ENCODE results near the gene RACK1.
A peak's percentile ranks its signal among the peaks of the same experiment; 100 is the strongest.
"Not testable (repeated sequence)": the region's sequence is repeated elsewhere in the genome, so short reads cannot be mapped to it uniquely, and the experiment has no call there.

RACK1 gene

DNA sequence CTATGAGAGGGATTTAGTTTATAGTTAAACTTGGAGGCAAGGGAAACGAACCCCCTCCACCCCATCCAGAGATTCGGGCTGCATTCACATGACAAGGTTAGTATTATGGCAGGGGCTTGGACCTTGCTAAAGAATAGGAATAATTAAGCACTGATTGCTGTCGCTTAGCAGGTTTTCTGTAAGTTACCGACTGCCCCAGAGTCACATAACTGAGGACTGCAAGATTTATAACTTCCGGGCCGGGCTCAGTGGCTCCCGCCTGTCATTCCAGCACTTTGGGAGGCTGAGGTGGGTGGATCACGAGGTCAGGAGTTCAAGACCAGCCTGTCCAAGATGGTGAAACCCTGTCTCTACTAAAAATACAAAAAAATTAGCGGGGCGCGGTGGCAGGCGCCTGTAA, 24.2 kb upstream of the RACK1 start:
- H3K36me3 ChIP-seq (ENCODE audit: insufficient read depth, low read length); H3K27me3 ChIP-seq (ENCODE audit: insufficient read depth, low read length); H3K9me3 ChIP-seq (ENCODE audit: low read length); H3K4me3 ChIP-seq (ENCODE audit: low read length); H2AFZ ChIP-seq (ENCODE audit: low read depth, low read length); H3K4me1 ChIP-seq (ENCODE audit: insufficient read depth, low read length): not testable (repeated sequence)

DNA sequence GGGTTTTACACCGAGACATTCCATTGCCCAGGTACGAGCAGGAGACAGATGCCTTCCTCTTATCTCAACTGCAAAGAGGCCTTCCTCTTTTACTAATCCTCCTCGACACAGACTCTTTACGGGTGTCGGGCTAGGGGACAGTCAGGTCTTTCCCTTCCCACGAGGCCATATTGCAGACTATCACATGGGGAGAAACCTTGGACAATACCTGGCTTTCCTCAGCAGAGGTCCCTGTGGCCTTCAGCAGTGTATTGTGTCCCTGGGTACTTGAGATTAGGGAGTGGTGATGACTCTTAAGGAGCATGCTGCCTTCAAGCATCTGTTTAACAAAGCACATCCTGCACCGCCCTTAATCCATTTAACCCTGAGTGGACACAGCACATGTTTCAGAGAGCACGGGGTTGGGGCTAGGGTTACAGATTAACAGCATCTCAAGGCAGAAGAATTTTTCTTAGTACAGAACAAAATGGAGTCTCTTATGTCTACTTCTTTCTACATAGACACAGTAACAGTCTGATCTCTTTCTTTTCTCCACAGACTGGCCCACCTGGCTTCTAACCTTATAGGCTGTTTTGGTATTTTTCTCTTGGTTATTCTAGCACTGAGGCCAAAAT, 23.7 kb upstream of the RACK1 start:
- not testable (repeated sequence) for H3K4me1 ChIP-seq (ENCODE audit: insufficient read depth, low read length); H3K27me3 ChIP-seq (ENCODE audit: insufficient read depth, low read length); H3K36me3 ChIP-seq (ENCODE audit: insufficient read depth, low read length); H3K9me3 ChIP-seq (ENCODE audit: low read length); H3K4me3 ChIP-seq (ENCODE audit: low read length); H2AFZ ChIP-seq (ENCODE audit: low read depth, low read length)

DNA sequence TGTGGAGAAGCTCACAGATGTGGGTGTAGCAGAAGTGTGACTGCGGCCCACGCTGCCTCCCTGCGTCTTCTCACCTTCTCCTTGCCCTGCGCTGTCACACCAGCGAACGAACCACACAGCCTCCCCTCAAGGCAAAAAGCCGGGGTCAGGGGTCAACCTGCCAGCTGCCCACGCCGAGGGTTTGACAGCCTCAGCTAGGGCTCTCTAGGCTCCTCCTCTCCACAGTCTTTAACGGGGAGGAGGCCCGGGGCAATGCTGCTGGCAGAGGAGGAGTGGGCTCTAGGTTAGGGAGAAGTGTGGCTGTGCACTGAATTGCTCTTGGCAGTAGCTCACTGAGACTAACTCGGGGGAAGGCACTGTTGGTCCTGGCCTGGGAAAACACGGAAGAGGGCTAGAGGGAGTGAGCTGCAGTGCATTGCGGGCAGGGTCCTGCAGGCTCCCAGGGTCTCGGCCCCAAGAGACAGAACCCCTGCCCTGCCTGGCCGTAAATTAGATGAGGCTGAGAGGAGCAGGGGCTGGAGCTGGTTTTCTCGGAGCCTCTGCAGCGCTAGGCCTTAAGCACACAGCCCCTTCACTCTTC, 21.5 kb upstream of the RACK1 start:
- Histone ChIP-seq H3K9me3 (ENCODE audit: low read length) (peaks cover 1% of the 10 kb centered on the region), H2AFZ (ENCODE audit: low read depth, low read length) (no peak overlapping the region), H3K4me1 (ENCODE audit: insufficient read depth, low read length) (peaks cover 14% of the 10 kb centered on the region), H3K27me3 (ENCODE audit: insufficient read depth, low read length) (no peaks in the 10 kb centered on the region), H3K4me3 (ENCODE audit: low read length) (no peak overlapping the region), H3K36me3 (ENCODE audit: insufficient read depth, low read length) (peaks cover 7% of the 10 kb centered on the region)

DNA sequence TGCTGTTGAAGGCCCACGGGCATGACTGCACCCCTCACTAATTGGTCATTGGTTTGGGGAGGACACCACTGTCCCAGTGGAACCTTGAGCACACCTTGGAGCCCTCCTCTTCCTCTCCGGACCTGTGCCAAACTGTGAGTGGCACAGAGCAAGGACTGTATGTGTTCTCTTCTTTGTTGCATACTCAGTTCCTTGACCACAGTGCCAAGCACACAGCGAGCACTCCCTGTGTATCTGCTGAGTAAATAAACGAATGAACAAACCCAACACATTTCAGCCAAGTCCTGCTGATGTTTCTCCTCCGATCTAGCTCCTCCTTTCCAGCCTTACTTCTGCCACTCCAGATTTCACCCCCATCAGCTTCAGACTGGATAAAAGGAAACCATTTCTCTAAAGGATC, 19.9 kb upstream of the RACK1 start:
- H2AFZ ChIP-seq (ENCODE audit: low read depth, low read length) = no peak overlapping the region
- H3K27me3 ChIP-seq (ENCODE audit: insufficient read depth, low read length) = no peaks in the 10 kb centered on the region
- H3K4me1 ChIP-seq (ENCODE audit: insufficient read depth, low read length) = peaks cover 29% of the 10 kb centered on the region

GRCh38 chr5:181261320-181262049, 17.8 kb upstream of the RACK1 start:
- H3K27me3 ChIP-seq (ENCODE audit: insufficient read depth, low read length) = no peaks in the 10 kb centered on the region
- H3K4me1 ChIP-seq (ENCODE audit: insufficient read depth, low read length) = peaks cover 35% of the 10 kb centered on the region
- H3K9me3 ChIP-seq (ENCODE audit: low read length) = peaks cover 1% of the 10 kb centered on the region
- H3K36me3 ChIP-seq (ENCODE audit: insufficient read depth, low read length) = peaks cover 14% of the 10 kb centered on the region
- peak overlapping the region; percentile 74 for H3K4me3 ChIP-seq (ENCODE audit: low read length)
- H2AFZ ChIP-seq (ENCODE audit: low read depth, low read length) = peak overlapping the region; percentile 51

More for the DNA sequence above, 19.9 kb upstream of the RACK1 start:
- Histone ChIP-seq H3K4me3 (ENCODE audit: low read length) (no peak overlapping the region), H3K36me3 (ENCODE audit: insufficient read depth, low read length) (peaks cover 7% of the 10 kb centered on the region), H3K9me3 (ENCODE audit: low read length) (peaks cover 1% of the 10 kb centered on the region)

DNA sequence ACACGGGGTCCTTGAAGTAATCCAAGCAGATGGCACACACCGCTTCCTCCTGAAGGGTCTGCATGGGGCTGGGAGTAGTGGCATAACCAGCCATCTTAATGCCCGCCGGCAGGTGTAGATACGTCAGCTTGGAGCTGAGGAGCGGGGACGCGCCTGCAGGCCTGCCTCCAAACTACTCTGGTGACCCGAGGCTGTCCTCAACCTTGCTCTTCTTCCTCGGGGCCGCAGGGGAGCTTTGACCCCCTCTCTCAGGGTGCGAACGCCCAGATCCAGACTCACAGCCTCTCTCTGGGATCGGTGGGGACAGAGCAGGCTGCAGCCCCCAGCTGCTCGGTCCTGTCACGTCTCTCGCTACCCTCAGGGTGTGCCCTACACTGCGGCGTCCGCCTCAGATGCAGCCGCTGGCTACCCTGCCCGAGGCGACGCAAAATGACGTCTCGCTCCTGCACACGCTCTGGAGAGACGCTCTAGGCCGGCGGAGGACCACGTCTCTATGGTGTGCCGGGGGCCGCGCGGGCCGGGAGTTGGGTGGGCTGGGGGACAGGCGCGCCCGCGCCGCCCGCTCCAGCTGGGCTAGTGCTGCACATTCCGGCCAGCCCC, 17.1 kb upstream of the RACK1 start, which contains the start of gene TRIM52:
TSS of gene TRIM52 (minus strand) at position 424 of the 600 bp plus-strand sequence. CDS start at position 94, 330 bp downstream.
- no peaks in the 10 kb centered on the region for H3K27me3 ChIP-seq (ENCODE audit: insufficient read depth, low read length)
- H3K4me3 ChIP-seq (ENCODE audit: low read length) = peak within 1 kb of the TSS; percentile 74
- H2AFZ ChIP-seq (ENCODE audit: low read depth, low read length) = peak within 1 kb of the TSS; percentile 51
- H3K9me3 ChIP-seq (ENCODE audit: low read length) = peaks cover 1% of the 10 kb centered on the region
- H3K4me1 ChIP-seq (ENCODE audit: insufficient read depth, low read length) = peaks cover 35% of the 10 kb centered on the region
- H3K36me3 ChIP-seq (ENCODE audit: insufficient read depth, low read length) = peaks cover 17% of the 10 kb centered on the region

DNA sequence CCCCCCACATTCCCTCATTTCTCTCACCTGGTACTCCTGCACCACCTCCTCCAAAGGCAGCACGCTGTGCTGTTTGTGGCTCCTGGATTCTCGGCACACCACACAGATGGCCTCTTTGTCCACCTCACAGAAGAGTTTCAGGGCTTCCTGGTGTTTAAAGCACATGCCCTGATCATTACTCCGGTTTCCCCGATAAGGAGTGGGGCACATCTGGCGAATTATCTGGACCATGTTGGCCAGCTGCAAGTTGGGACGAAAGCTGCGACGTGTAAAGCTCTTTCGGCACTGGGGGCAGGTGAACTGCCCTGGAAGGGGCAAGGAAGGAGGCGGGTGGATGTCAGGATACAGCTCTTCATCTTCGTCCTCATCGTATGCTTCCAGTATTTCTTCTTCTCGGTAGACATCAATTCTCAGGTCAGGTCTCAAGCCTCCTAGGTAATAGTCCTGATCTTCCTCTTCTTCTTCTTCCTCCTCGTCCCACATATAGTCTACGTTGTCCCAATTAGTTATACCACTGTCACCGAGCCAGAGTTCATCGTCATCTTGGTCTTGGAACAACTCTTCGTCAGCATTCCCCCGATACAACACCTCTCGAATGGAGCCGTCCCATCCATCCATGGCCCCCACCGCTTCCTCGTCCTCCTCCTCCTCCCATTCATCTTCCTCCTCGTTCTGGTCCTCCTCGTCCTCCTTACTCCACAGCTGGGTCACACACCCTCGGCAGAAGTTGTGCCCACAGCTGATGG, 16.4 kb upstream of the RACK1 start:
- Histone ChIP-seq H2AFZ (ENCODE audit: low read depth, low read length) (no peak overlapping the region), H3K4me1 (ENCODE audit: insufficient read depth, low read length) (peaks cover 31% of the 10 kb centered on the region), H3K27me3 (ENCODE audit: insufficient read depth, low read length) (no peaks in the 10 kb centered on the region), H3K4me3 (ENCODE audit: low read length) (peak overlapping the region; percentile 74), H3K36me3 (ENCODE audit: insufficient read depth, low read length) (peaks cover 23% of the 10 kb centered on the region), H3K9me3 (ENCODE audit: low read length) (peaks cover 1% of the 10 kb centered on the region)

DNA sequence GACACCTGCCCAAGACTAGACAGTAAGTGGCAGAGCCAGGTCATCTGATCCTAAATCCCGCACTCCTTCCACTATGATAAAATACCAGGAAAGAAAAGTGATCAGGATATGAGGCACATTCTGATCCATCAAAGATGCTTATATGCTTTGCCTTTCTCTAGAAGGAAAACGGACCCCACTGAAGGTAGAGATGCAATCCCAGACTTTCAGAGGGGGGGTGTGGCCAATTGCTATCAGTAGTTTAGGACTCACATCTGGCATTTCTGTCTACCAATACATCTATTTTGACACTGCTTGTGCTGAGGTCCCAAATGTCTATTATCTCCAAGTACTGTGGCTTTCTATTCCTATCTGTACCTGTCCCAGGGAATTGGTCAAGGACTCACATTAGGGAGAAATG, 15.6 kb upstream of the RACK1 start:
- Histone ChIP-seq H3K9me3 (ENCODE audit: low read length) (peaks cover 1% of the 10 kb centered on the region), H3K36me3 (ENCODE audit: insufficient read depth, low read length) (peaks cover 32% of the 10 kb centered on the region), H3K4me3 (ENCODE audit: low read length) (peak overlapping the region; percentile 74), H2AFZ (ENCODE audit: low read depth, low read length) (no peak overlapping the region), H3K27me3 (ENCODE audit: insufficient read depth, low read length) (no peaks in the 10 kb centered on the region), H3K4me1 (ENCODE audit: insufficient read depth, low read length) (peaks cover 27% of the 10 kb centered on the region)

- peak overlapping the region; percentile 74 for H3K4me3 ChIP-seq (ENCODE audit: low read length)
- H3K9me3 ChIP-seq (ENCODE audit: low read length) = peaks cover 1% of the 10 kb centered on the region
- peaks cover 27% of the 10 kb centered on the region for H3K4me1 ChIP-seq (ENCODE audit: insufficient read depth, low read length)
- no peak overlapping the region for H2AFZ ChIP-seq (ENCODE audit: low read depth, low read length)
- H3K36me3 ChIP-seq (ENCODE audit: insufficient read depth, low read length) = peaks cover 30% of the 10 kb centered on the region
- no peaks in the 10 kb centered on the region for H3K27me3 ChIP-seq (ENCODE audit: insufficient read depth, low read length)
Measured at GRCh38 chr5:181258576-181258975, 14.9 kb upstream of the RACK1 start.

DNA sequence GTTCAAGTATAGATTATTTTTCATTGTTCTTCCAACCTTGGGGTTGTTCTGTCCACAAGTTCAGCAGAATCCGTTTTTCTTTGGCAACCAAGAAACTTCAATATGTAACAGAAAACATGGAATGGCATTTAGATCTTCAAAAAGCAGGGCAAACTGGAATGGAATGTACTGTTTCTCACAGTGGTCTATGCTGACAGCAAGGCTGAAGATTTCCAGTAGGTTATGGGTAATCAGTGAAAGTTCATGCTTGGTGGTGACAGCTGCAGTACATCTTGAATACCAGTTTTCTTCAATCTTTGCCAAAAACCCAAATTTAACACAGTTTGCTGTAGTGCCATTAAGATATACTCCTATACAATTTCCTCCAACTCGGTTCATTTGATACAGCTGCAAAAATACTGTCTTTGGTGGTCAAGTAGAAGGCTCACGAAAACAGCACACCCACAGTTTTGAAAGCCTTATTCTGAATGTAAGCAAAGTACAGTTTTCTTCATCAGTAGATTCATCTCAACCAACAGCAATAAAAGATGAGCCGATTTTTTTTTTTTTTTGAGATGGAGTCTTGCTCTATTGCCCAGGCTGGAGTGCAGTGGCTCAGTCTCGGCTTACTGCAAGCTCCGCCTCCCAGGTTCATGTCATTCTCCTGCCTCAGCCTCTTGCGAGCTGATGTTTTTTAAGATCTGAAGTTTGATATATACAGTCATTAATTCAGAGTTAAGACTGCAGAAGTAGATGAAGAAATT, 12.3 kb upstream of the RACK1 start:
- no peak overlapping the region for H2AFZ ChIP-seq (ENCODE audit: low read depth, low read length)
- no peaks in the 10 kb centered on the region for H3K9me3 ChIP-seq (ENCODE audit: low read length)
- H3K4me3 ChIP-seq (ENCODE audit: low read length) = no peak overlapping the region
- peaks cover 25% of the 10 kb centered on the region for H3K4me1 ChIP-seq (ENCODE audit: insufficient read depth, low read length)
- no peaks in the 10 kb centered on the region for H3K27me3 ChIP-seq (ENCODE audit: insufficient read depth, low read length)
- H3K36me3 ChIP-seq (ENCODE audit: insufficient read depth, low read length) = peaks cover 51% of the 10 kb centered on the region

- H3K4me3 ChIP-seq (ENCODE audit: low read length) = no peak overlapping the region
- H2AFZ ChIP-seq (ENCODE audit: low read depth, low read length) = no peak overlapping the region
- H3K4me1 ChIP-seq (ENCODE audit: insufficient read depth, low read length) = peaks cover 22% of the 10 kb centered on the region
- no peaks in the 10 kb centered on the region for H3K9me3 ChIP-seq (ENCODE audit: low read length)
- peaks cover 51% of the 10 kb centered on the region for H3K36me3 ChIP-seq (ENCODE audit: insufficient read depth, low read length)
- H3K27me3 ChIP-seq (ENCODE audit: insufficient read depth, low read length) = no peaks in the 10 kb centered on the region
Measured at GRCh38 chr5:181255276-181255675, 11.6 kb upstream of the RACK1 start.

GRCh38 chr5:181248277-181248676, 4.6 kb upstream of the RACK1 start:
- peaks cover 30% of the 10 kb centered on the region for H3K36me3 ChIP-seq (ENCODE audit: insufficient read depth, low read length)
- peaks cover 23% of the 10 kb centered on the region for H3K4me1 ChIP-seq (ENCODE audit: insufficient read depth, low read length)
- H3K4me3 ChIP-seq (ENCODE audit: low read length) = peak overlapping the region; percentile 86

More at GRCh38 chr5:181248277-181248676, 4.6 kb upstream of the RACK1 start:
- no peaks in the 10 kb centered on the region for H3K27me3 ChIP-seq (ENCODE audit: insufficient read depth, low read length)
- H3K9me3 ChIP-seq (ENCODE audit: low read length) = no peaks in the 10 kb centered on the region
- H2AFZ ChIP-seq (ENCODE audit: low read depth, low read length) = no peak overlapping the region

Measured in neuron (in vitro differentiated cells).